Retina (tissue), 1 donor: ENCODE results near the gene ZCCHC3.

Source experiments
- DNase-seq: peaks from one replicate; pipeline ENCODE4 v3.0.0-alpha.2; 2016

Gene ZCCHC3

DNA sequence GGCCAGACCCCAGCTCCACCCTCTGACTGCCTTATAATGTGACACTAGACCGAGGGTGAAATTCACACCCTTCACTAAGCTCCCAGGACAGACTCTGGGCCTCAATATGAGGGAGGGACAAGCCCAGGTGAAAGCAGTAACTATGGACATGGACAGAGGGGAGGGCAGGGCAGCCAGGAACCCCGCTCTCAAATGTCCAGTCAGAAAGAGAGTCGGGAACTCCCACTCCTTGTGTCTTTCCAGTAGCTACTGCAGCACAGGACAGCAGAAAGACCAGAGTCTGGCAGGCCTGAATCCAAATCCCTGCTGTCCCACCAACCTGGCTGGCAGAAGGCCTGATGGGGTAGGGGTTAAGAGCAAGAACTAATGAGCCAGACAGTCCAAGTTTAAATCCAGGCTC, 13.2 kb upstream of the ZCCHC3 start:
- no peak for DNase-seq

DNA sequence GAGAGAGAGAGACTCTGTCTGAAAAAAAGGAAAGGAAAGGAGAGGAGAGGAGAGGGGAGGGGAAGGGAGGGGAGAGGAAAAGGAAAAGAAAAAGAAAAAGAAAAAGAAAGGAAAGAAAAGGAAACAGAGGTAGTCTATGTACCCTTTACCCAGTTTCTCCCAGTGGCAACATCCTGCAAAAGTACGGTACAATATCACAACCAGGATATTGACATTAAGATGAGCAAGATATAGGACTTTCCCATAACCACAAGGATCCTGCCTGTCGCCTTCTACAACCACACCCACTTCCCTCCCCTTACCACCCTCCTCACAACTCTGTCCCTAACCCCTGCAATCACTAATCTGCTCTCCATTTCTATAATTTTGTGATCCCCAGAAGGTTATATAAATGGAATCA, 10.9 kb upstream of the ZCCHC3 start:
- DNase-seq, result no peak

DNA sequence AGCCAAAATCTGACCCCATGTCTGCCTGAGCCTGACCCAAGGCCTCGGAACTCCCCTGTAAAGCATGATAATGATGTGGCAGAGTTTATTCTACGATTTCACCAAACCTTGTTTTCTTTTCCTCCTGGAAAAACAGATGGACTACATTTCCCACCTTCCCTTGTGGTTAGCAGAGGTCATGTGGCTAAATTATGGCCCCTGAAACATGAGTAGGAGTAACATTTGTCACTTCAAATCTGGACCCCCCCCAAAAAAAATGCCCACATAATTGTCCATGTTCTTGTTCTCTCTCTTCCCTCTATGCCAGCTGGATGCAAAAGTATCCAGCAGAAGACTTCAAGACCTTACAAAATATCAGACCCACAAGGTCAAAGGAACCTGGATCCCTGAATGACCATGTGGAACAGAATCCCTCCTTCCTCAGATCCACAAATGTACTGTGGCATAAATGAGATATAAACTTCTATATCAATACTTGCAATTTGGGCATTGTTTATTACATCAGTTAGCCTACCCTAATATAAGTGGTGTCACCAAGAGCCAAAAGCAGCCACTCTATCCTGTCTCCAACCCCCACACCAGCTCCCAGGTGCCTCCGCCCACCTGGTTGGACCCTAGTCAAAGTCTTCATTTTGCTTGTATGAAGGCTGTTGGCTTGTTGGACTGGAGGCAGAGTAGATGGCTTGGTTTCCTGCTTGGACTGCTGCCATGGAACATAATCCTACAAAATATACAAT, 8.2 kb upstream of the ZCCHC3 start:
- DNase-seq, result no peak

DNA sequence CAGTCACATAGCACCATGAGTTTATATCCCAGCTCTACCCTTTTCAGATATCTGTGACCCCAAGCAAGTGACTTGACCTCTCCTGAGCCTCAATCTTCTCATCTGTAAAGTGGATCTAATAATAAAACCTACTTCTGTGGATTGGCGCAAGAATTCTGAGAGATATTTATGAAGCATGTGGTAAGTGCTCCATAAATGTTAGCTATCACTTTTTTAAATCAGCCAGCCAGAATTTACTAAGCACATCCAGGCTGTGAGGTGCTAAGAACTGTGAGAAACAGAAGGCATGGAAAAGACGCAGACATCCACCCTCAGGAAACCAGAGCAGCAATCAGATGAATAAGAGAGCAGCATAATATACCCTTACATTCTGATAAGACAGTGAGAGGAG, 7.7 kb upstream of the ZCCHC3 start:
- no peak for DNase-seq

DNA sequence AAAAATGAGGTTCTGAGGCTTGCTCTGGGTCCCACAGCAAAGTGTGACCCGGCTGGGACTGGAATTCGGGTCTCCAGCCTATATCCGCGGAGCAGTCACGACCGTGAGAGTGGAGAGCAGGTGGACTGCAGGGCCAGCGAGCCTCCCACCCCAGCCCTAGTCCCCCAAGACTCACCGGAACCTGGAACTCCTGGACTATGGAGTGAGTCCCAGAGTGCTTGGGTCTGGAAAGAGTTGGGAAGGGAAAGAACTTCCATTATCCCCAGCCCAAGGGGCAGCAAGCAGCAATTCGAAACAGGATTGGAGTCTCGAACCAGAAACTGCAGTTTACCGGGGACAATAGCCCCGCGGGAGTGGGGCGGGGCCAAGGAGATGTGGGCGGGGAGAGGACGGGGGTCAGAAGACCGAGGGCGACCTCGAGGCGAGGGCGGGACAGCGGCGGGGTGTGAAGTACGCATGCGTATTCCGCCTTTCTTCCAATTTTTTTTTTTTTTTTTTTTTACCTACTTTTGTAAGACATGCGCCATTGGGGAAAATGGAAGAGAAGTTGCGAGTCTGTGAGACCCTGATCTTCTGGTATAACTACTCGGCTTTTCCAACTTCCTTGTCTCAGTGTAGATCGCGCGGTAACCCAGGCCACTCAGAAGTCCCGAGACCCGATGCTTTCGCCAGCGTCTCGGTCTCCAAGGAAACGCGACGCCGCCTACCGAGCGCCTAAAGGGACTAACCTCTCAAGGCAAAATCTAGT, 7.1 kb upstream of the ZCCHC3 start, which contains the start of gene C20orf96:
TSS of gene C20orf96 (minus strand) at position 667 of the 748 bp plus-strand sequence. CDS start at position 527, 140 bp downstream.
- DNase-seq, result peak; percentile 92

DNA sequence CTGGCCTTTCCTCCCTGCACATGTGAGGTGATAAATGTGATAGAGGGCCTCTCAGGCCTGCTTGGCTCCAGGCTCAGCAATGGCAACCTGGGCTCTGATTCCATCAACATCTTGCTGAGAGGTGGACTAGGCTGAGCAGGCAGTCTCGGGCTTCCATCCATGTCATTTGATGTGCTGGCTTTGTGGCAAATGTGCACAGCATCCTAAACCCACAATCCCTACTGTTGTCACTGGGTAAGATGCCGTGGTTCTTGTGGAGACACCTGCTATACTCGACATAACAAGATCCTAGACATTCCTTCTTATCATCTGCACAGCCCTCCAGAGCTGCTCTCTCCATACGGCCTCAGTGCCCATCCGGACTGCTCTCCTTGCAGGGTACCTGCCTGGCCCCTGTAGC, 2.8 kb upstream of the ZCCHC3 start:
- DNase-seq, result no peak

DNA sequence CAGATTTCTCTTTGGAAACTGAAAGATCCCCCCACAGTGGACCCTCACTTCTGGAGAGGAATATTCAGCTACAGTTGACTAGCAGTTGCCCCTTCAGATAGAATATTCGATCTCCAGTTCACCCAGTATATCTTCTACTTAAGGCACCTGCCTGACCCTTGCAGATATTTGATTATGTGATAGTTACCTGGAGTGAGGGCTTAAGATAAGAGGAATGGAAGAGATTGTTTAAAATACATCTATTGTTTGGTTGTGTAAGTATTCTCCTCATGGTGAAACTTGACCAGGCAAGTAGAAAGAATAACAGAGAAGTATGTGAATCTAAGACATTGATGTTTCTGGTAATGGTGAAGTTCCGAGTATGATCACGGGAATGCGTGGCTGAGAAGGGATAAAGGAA, 1.6 kb upstream of the ZCCHC3 start:
- DNase-seq, result no peak

DNA sequence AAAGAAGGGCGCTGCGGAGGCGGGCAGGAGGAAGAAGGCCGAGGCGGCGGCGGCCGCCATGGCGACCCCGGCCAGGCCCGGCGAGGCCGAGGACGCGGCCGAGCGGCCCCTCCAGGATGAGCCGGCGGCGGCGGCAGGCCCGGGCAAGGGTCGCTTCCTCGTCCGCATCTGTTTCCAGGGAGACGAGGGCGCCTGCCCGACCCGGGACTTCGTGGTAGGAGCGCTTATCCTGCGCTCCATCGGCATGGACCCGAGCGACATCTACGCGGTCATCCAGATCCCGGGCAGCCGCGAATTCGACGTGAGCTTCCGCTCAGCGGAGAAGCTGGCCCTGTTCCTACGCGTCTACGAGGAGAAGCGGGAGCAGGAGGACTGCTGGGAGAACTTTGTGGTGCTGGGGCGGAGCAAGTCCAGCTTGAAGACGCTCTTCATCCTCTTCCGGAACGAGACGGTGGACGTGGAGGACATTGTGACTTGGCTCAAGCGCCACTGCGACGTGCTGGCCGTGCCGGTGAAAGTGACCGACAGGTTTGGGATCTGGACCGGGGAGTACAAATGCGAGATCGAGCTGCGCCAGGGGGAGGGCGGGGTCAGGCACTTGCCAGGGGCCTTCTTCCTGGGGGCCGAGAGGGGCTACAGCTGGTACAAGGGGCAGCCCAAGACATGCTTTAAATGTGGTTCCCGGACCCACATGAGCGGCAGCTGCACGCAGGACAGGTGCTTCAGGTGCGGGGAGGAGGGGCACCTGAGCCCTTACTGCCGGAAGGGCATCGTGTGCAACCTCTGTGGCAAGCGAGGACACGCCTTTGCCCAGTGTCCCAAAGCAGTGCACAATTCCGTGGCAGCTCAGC, 780 bp downstream of the ZCCHC3 start:
- peak; percentile 81 for DNase-seq

DNA sequence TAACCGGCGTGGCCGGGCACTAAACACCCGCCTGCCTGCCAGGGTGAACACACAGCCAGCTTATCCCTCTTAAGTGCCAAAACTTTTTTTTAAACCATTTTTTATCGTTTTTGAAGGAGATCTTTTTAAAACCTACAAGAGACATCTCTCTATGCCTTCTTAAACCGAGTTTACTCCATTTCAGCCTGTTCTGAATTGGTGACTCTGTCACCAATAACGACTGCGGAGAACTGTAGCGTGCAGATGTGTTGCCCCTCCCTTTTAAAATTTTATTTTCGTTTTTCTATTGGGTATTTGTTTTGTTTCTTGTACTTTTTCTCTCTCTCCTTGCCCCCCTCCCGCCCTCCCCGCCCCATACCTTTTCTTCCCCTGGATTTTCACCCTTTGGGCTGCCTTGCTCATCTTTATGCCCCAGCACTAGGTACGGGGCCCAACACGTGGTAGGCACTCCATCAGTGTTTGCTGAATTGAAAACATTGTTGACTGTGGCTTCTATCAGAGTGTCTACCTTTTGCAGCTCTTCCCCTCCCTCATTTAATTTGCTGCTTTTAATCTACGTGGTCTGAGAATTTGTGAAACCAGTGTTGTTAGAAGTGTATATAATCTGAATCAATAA, 1.5 kb downstream of the ZCCHC3 start:
- DNase-seq, result no peak

DNA sequence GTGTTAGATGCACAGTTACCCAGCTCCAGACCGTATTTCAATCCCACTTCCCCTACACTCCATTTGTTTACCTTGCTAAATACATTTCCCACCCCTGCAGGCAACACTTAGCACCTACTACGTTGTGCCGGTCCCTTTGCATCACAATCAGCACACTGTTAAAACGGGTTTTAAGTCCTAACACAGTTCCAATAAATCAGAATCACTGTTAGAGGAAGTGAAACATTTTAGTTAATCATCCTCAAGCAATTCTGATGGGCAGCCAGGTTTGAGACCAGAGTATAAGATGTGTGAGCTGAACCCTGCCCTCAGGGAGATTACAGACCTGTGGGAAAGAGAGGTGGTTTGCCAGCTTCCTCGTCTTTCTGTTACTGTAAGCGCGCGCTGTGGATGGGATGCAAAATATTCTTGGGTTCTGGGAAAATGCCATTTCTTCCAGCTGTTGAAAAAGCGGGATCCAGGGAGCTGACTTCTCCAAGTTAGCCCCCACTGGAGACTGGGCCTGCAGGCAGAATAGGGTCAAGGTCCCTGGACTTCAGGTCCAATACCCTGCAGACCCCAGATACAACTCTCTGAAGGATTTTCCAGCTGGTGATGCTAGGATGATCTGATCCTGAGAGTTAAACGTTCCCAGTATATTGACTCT, 3.1 kb downstream of the ZCCHC3 start:
- DNase-seq, result no peak

DNA sequence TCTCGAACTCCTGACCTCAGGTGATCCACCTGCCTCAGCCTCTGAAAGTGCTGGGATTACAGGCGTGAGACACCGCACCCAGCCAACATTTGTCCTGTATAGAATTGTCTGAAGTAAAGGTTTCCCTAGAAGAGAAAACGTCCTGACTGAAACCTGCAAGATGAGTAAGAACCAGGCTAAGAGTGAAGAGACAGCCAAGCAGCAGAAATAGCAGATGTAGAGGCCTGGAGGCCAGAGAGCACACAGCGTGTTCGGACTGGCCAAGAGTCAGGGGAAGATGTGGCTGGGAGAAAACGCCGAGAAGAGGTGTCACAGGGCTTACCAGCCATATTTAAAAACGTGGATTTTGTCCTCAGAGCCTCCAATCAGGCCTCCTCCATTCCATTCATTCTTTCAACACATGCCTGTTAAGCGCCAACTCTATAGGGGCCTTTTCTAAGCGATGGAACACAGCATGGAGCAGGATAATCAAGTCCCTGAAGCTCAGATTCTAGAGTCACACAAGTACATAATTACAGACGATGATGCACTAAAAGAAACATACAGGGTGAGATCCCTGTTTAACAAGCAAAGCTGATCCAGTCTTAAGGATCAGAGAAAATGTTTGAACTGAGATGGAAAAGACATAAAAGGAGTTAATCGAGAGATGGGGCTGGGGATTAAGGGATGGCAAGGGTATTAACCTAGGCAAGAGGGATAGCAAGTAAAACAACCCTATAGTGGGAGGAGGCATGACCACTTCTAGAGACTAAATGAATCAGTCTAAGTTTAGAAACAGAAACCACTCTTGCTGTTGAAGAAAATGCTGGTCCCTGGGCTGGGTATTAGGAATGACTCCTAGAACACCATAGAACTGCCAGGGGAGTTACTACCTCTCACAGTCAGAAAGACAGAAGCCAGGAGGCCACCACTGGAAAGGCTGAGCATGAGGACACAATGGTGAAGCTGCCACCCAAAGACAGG, 4.8 kb downstream of the ZCCHC3 start:
- no peak for DNase-seq

DNA sequence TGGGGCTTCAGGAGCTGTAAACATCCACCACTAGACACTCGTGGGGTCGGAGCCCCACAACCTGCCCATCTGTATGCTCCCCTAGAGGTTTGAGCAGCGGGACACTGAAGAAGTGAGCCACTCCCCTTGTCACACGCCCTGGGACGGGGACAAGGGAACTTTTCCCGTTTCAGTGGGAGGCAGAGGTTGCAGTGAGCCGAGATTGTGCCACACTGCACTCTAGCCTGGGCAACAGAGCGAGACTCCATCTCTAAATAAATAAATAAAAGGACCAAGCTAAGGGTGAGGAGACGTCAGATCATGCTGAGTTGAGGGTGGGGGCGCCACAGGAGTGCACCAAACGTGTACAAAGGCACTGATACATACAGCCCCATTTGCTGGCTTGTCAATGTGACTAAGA, 8.4 kb downstream of the ZCCHC3 start:
- no peak for DNase-seq

DNA sequence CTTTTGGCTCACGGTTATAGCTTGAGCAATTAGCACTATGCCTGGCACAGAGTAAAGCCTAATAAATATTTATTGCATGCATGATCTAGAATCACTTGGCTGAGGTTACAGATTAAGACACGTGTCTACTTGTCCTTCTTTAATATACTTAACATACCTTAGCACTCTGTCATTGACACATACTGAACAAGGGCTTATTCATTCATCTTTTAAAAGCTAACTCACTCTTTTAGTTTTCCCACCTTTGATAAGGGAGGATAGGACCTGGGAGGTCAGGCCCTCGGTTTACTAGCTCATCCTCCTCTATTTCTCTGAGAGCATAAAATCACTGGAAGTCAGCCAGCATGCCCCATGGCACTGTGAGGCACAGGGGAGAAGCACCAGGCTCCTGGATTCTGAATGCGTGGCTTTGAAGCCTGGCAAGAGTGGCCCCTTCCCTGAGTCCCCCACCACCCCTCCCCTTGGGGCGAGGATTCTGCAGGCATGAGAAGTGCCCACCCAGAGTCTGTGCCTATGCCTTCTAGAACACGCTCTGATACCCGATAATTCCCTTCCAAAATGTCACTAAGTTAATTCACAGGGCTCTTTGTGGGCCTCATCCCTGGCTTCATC, 11.2 kb downstream of the ZCCHC3 start:
- DNase-seq, result no peak

DNA sequence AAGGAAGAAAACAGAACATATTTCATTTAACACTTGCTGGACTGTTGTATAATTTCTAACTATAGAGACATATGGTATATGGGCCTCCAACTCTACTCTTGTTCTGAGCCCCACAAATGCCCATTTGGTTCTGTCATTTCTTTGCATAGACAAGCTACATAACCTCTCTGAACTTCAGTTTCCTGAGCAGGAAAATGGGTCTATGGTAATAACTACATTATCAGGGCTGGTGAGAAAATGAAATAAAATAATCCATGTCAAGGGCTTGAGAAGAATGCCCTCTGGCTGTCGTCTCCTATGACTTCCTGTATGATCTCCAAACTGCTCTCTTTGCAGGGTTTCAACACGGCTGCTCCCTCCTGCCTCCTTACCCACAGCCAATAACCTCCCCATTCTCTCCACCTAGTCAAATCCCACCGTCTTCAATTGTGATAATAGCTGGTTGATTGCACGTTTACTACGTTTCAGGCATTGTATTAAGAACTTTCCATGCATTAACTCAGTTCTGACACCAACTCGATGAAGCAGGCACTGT, 12.0 kb downstream of the ZCCHC3 start:
- DNase-seq, result no peak

DNA sequence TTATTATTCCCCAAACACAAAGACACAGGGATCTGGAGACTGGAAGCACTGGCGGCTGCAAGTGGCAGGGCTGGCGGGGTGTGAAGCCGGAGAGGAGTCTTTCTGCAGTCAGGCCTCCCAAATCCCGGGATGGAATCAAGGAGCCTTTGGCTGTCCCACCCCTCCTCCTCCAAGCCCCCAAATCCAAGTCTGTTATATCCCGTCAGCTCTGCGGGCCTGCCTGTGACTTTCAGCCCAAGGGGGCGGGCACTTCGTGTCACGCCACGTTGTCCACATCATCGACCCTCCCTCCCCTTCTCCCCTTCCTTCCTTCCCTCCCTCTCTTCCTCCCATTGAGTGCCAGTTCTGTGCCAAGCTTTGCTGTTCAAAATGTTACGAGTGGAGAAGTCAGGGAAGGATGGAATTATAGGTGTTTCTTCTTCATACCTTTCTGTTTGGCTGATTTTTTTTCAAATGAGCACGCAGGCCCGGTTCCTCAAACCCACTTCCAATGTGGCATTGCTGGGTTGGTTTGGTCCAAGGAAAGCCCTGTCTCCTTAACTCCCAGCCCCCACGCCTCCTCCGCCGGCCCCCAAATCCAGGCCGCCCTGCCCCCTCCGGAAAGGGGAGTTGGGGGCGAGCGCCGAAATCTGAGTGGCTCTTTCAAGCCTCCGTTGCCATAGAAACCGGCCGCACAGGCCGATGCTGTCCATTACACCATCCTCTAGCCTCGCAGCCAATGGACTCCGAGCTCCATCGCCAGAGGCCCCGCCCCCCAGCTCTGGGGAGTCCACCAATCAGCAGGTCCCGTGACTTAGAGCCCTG, 12.7 kb downstream of the ZCCHC3 start:
- peak; percentile 94 for DNase-seq

DNA sequence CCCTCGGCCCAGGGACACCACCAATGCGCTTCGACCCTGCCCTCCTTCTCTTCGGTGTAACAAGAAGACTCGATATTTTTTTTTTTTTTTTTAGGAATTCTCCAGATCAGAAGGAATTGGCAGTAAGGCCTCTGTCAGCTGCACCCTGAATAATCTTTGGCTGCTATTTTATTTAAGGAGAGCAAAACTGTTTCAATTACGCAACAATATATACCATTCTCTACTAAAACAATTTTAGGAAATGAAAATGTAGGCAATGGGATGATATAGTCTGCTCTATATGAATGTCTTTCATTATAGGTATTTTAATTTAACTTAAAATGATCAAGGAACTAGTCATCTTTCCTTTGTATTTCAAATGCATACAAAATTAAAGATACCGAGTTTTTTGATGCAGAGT, 13.3 kb downstream of the ZCCHC3 start:
- DNase-seq, result no peak

DNA sequence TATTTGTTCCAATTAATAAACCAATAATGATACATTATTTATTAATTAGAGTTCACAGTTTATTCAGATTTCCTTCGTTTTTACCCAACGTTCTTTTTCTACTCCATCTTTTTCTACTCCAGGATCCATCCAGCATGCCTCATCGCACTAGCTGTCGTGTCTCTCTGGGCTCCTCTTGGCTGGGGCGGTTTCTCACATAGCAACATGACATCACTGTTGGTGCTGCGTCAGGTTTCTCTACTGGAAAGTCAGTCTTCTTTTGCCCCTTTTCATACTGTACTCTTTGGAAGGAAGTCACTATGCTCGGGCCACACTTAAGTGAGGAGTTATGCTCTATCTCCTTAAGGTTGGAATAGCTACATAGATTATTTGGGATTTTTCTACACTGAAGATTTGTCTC, 14.2 kb downstream of the ZCCHC3 start:
- no peak for DNase-seq

DNA sequence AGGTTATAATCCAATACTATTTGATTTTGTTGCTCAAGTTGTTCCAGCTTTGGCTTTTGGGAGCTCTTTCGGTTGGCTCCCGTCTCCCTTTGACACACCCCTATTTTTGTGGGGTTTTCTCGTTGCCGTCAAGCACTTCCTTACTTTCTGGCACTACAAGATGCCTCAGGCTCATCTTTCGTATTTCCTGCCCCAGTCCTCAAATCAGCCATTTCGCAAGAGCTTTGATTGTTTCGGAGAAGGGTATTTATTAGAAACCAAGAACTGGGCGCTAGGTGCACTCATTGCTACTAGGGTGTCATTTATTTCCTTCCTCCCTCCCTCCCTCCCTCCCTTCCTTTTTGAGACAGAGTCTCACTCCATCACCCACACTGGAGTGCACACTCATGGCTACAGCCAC, 14.7 kb downstream of the ZCCHC3 start:
- no peak for DNase-seq

DNA sequence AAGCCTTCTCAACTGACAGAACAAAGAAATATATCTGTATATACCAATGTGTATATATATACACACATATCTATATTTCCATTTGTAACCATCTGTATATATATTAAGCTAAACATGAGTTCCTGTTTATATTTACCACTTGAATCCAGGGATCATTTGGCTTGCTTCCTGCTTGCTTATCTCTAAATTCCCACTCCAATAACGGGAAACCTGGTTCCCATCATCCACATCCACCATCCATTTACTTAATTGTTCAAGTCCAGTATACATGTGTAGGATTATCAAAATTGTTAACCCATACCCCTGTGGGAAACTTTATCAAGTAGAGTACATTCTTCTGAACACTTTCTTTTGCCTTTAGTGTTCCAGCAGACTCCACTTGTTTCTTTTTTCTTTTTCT, 15.5 kb downstream of the ZCCHC3 start:
- DNase-seq, result no peak

DNA sequence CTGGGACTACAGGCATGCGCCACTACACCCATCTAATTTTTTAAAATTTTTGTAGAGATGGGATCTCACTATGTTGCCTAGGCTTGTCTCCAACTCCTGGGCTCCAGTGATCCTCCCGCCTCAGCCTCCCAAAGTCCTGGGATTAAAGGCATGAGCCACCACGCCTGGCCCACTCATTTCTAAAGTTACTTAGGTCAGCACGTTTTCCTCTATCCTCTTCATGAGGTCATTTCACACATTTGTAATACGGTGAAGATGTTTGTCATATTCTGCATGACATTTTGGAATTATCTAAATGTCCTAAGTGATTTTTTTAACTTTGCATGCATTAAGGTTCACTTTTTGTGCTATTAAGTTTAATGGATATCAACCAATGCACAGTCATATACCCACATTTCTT, 16.0 kb downstream of the ZCCHC3 start:
- no peak for DNase-seq
